GM11168 (cell line): ENCODE data around the gene PPP3CA.
"Not testable (repeated sequence)": the region's sequence is repeated elsewhere in the genome, so short reads cannot be mapped to it uniquely, and the experiment has no call there.

ENCODE experiments used
- in situ Hi-C: fragments of 300-500 bp; cut with MboI; formaldehyde crosslinking; loops from one replicate; pipeline ENCODE4 v1.12.0; 2022; ENCODE audit warnings: low sequenced_read_pairs; ENCODE audit not compliant: unreplicated experiment

The PPP3CA gene

GRCh38 chr4:101125045-101125942 lies 222.0 kb downstream of the PPP3CA start:
- in situ Hi-C loops = no loop called here

DNA sequence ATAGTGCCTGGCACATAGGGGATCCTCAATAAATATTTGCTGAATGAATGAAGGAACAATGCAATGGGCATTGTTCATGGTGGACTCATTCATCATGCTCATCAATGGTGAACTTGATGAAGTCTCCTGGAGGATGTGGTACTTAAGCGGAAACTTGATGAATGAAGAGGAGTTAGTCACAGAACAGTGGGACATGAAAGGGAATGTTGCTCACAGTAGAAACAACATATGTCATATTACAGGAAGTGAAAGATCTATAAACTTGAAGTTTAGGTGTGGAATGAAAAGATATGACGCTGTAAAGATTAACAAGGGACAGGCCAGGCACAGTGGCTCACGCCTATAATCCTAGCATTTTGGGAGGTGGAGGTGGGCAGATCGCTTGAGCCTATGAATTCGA lies 224.1 kb downstream of the PPP3CA start:
- in situ Hi-C loops = no loop called here

DNA sequence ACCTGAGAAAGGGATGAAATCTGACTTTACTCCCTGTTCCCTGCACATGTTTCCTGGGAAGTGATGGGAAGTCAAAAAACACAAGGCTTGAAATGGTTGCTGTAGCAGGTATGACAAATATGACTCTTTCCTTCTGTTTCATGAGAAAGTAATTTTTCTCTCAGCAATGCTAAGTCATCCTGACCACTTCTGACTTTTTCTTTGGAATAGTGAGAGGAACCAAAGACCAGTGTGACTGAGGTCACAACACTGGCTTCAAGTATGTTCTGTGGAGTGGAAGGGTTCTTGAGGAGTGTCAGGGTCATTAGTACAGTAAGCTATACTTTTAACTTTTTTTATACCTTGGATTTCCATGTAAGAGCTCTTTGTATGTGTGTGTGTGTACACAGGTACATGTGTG lies 225.3 kb downstream of the PPP3CA start:
- in situ Hi-C loops = no loop called here

DNA sequence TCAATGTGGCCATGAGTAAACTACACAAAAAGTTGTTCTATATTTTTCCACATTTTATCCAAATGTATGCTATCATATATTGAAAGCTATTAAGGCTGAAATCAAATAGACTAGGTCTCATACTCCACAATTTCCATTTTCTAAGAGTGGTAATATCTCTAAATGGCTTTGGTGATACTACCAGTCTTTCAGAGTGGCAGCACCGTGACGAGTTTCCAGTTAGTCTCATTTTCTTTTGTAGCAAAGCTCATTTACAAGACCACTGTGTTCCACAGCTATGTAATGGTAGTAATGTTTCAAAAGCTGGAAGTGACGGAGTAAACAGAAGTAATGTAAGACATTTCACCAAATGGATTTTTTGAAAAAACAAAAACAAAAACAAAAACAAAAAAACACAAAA lies 228.2 kb downstream of the PPP3CA start:
- in situ Hi-C loops = no loop called here

- in situ Hi-C loops = no loop called here
These were observed 228.7 kb downstream of the PPP3CA start for GRCh38 chr4:101118617-101119016.

GRCh38 chr4:101115887-101116286 lies 231.4 kb downstream of the PPP3CA start:
- in situ Hi-C loops = no loop called here

DNA sequence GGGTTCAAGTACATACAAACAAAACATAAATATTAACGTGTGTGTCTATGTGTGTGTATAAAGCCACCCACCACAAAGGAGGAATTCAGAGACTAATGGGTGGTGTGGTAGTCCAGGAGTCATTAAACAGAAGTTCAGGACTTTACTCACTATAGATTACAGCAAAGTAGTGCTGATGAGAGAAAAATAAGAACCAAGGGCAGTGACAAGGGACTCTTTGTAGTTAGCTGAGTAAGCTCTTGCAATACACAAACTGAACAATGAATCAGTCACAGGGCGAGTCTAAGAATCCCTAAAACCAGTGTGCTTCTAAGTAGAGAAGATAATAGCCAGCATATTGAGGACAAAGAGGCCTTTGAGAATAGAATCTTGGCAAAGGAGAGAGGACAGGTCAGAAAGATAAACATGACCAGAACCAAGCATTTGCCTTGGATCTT lies 232.4 kb downstream of the PPP3CA start:
- in situ Hi-C loops = no loop called here

DNA sequence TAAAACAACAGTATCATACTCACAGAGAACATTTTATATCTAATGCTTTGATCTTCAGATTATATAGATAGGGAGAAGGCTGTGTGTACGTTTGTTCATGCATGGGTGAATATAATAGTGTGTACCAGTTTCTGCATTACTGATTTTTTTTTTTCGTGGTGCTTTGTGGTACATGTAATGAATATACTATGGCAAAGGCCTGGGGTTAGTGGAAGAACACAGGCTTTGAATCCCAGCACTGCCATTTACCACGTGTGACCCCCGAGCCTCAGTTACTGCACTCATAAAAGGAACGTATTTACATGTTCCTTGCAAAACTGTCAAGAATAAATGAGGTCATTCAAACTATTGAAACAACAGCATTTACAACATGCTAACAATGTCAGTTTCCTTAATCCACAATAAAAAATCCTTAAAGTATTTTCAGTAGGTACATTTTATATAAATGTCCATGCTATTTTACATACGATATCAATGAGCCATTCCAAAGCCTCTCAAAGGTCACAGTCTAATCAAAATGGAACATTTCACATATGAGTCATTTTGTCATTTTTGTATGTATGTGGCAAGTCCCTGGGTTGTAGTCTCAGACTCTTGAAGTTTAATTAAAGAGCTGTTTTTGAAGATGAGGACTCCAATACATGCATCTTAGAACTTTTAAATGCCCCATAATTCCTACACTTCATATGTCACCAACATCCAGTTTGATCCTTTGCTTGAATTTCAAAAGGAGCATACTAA lies 242.8 kb downstream of the PPP3CA start:
- in situ Hi-C loops = no loop called here

- in situ Hi-C loops = no loop called here
These were observed 243.8 kb downstream of the PPP3CA start for GRCh38 chr4:101103381-101104142.

DNA sequence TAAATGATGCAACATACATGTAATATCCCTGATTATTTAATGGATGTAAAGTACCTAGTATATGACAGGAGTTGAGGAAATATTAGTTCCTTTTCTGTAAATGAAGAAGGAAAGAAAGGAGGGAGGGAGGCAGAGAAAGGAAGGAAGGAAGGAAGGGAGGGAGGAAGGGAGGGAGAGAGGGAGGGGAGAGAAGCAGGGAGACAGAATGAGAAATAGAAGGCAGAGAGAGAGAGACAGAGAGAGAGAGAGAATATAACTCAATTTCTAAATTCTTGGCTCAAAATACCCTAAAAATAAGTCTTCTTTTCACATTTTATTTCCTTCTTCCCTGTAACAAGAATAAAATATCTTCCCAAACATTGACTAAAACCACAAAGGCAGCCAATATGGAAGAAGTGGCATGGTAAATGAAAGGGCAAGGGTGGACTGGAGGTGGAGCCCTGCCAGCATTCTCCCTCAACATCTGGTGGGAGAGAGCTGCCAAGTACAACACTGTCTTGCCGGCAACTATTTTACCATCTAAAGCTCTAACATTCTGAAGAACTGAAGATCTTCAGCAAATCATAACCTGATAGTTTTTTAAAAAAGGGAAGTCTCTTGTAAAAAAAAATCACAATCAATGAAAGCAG lies 245.1 kb downstream of the PPP3CA start:
- in situ Hi-C loops = no loop called here

DNA sequence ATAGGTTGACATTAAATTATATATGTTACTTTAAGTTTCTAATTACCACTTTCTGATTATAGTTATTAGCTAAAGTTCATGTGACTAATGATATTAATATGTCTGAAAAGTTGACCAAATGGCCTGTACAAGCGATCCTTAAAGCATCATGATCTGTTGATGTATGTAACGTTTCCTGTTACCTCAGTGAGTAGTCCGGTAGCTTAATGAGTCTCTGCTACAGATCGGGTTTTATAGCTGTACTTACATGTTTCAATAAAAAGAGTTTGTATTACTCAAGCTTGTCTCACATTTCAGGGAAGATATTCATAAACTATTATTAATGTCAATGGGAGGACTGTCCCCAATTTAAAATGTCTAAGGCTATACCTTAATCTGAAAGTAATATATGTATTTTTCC lies 246.3 kb downstream of the PPP3CA start:
- in situ Hi-C loops = no loop called here

DNA sequence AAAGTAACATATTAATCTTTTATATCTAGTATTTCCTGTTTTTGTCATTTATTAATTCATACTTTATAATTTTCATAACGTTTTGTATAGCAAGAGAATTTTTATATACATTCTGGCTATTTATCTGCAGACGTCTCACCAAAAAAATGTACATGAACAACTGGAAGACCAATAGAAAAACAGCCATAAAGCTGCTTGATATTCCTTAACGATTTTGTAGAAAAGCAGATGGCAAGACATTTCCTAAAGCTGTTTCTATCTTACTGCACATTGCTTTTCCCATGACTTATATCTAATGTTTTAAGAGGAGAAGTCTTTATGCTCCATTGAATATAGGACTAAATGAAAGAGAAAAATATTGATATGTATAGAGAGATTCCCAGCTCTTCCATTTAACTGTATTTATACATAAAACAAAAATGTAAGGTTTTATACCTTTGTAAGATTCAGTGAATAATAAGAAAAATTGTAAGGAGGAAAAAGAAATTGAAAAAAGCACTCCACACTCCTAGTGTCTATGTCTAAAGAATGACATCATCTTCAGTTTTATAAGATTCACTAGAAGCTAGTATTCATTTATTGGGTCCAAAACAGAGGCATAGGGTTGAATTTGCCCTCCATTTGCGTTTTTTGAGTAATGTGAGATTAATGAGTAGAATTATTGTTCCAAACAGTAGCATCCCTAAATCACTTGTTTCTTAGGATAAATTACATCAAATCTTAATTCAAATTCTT lies 248.5 kb downstream of the PPP3CA start:
- in situ Hi-C loops = no loop called here

DNA sequence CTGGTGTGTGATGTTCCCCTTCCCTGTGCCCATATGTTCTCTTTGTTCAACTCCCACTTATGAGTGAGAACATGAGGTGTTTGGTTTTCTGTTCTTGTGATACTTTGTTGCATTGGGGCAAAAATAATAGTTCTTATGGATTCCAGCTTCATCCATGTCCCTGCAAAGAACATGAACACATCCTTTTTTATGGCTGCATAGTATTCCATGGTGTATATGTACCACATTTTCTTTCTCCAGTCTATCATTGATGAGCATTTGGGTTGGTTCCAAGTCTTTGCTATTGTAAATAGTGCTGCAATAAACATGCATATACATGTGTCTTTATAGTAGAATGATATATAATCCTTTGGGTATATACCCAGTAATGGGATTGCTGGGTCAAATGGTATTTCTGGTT lies 254.7 kb downstream of the PPP3CA start:
- in situ Hi-C loops = not testable (repeated sequence)

DNA sequence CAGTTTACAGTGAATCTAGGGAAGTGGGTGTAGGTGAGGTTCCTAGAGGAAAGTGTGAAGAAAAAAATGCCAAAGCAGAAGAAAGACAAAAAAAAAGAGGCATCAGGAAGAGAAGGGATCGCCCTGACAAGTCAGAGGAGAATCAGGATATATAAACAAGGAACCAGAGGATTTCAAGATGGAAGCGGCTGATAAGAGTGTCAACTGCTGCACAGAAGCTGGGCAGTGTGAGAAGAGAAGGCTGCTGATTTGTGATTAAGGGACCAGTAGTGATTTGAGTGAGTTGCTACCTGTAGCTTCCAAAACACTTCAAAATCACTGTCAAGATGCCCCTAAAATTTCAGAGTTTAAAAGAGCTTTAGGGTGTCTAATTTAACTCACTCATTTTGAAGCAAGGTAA lies 258.2 kb downstream of the PPP3CA start:
- in situ Hi-C loops = no loop called here

- in situ Hi-C loops = no loop called here
These were observed 260.3 kb downstream of the PPP3CA start for GRCh38 chr4:101086801-101087586.

GRCh38 chr4:101083131-101083530 lies 264.2 kb downstream of the PPP3CA start:
- in situ Hi-C loops = no loop called here

DNA sequence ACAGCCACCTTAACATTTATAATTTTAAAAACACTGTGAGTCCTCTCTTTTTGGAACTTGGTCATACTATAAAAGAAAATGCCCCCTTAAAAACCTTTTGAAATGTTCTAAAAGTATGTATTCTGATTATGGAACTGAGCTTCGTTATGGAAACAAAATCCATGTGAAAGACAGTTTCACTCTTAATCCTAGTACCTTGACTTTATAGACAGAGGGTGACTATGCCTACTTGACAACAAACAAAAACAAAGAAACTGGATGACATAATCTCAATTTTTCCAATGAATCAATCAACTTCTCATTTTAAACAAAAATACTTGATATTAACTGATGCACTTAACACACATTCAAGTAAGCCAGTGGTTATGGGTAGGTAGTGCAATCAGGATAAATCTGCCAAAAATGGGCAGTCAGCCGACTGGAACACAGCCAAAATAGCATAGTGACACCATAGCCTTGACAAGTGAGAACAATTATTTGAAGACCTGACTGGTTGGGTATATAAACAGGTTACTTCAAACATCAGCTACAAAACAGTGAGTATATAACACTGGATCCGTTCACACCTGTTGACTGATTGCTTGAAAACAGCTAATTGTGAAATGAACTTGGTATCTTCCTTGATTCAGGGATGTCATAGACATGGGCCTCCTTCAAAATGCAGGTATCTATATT lies 265.5 kb downstream of the PPP3CA start:
- in situ Hi-C loops = no loop called here

- in situ Hi-C loops = no loop called here
These were observed 266.2 kb downstream of the PPP3CA start for GRCh38 chr4:101081166-101081565.
